Skeletal muscle tissue (tissue), 4 donors: ENCODE measurements around the gene JMJD4. TPM values are rescaled to one million over a fixed set of nuclear protein-coding genes. Genes with fewer than 3 reads are reported as not detected.

Experiments used
- H3K27ac ChIP-seq: one replicate; pipeline ENCODE4 v1.7.0; 2013; ENCODE audit warnings: mild to moderate bottlenecking, low read depth, low read length, inconsistent platforms
- H3K27me3 ChIP-seq, 3 donors: one replicate each; pipeline ENCODE4 v1.7.0; 2013; ENCODE audit warnings: low read length in 3 of 3; ENCODE audit not compliant: control insufficient read depth in 3 of 3, insufficient read depth in 3 of 3
- H3K36me3 ChIP-seq, 3 donors: one replicate each; pipeline ENCODE4 v1.7.0; 2013; ENCODE audit warnings: low read length in 3 of 3; ENCODE audit not compliant: control insufficient read depth in 3 of 3, insufficient read depth in 3 of 3
- H3K4me1 ChIP-seq, 3 donors: one replicate each; pipeline ENCODE4 v1.7.0; 2013; ENCODE audit warnings: low read length in 3 of 3, mild to moderate bottlenecking in 3 of 3; ENCODE audit not compliant: control insufficient read depth in 3 of 3, insufficient read depth in 3 of 3
- H3K4me3 ChIP-seq, 3 donors: one replicate each; pipeline ENCODE4 v1.7.0; 2013; ENCODE audit warnings: low read length in 3 of 3
- H3K9ac ChIP-seq, 3 donors: one replicate each; pipeline ENCODE4 v1.7.0; 2013; ENCODE audit warnings: low read length in 3 of 3, mild to moderate bottlenecking in 3 of 3, moderate library complexity in 2 of 3, low read depth in 1 of 3
- H3K9me3 ChIP-seq, 3 donors: one replicate each; pipeline ENCODE4 v1.7.0; 2013; ENCODE audit warnings: low read length in 3 of 3; ENCODE audit not compliant: control insufficient read depth in 3 of 3
- total RNA-seq: library from RNA; depleted of rRNA; stranded (reverse); fragments of >200 nt; gene quantifications from one replicate; pipeline ENCODE4 v1.2.3, GENCODE V29; 2014
- donor health status: Osteomylitis.

JMJD4 gene
- total RNA-seq, 1 donor from 2014 or later = 19.3 TPM

- Histone ChIP-seq H3K27ac (peak overlapping the region; percentile 75), H3K9ac (no peak overlapping the region), H3K27me3 (no peaks in the 10 kb centered on the region), H3K4me3 (no peak overlapping the region), H3K36me3 (peaks cover 4 to 13% (median 5%) of the 10 kb centered on the region in 3 donors), H3K9me3 (no peaks in the 10 kb centered on the region), H3K4me1 (peaks cover 68 to 89% (median 70%) of the 10 kb centered on the region in 3 donors)
Measured at GRCh38 chr1:227754958-227755357, 19.9 kb upstream of the JMJD4 start.

- peaks cover 63 to 90% (median 66%) of the 10 kb centered on the region in 3 donors for H3K4me1 ChIP-seq
- no peaks in the 10 kb centered on the region for H3K27me3 ChIP-seq
- H3K4me3 ChIP-seq = no peak overlapping the region
- H3K9me3 ChIP-seq = no peaks in the 10 kb centered on the region
- peak overlapping the region; percentile 75 for H3K27ac ChIP-seq
- peak overlapping the region in 1 of 3 donors; percentile 34 for H3K9ac ChIP-seq
- peaks cover 3 to 13% (median 5%) of the 10 kb centered on the region in 3 donors for H3K36me3 ChIP-seq
Measured at GRCh38 chr1:227753999-227754711, 19.1 kb upstream of the JMJD4 start.

- Histone ChIP-seq H3K27me3 (no peaks in the 10 kb centered on the region), H3K4me1 (peaks cover 31 to 69% (median 31%) of the 10 kb centered on the region in 3 donors), H3K9me3 (no peaks in the 10 kb centered on the region), H3K4me3 (no peak overlapping the region), H3K36me3 (peaks cover 13 to 20% (median 14%) of the 10 kb centered on the region in 3 donors), H3K27ac (peak overlapping the region; percentile 44), H3K9ac (peak overlapping the region in 1 of 3 donors; percentile 45)
Measured at GRCh38 chr1:227749916-227750710, 15.0 kb upstream of the JMJD4 start.

GRCh38 chr1:227749225-227749624 lies 14.1 kb upstream of the JMJD4 start:
- Histone ChIP-seq H3K36me3 (peaks cover 13 to 20% (median 14%) of the 10 kb centered on the region in 3 donors), H3K9me3 (no peaks in the 10 kb centered on the region), H3K4me3 (no peak overlapping the region), H3K27me3 (no peaks in the 10 kb centered on the region), H3K4me1 (peaks cover 22 to 66% (median 25%) of the 10 kb centered on the region in 3 donors), H3K27ac (no peak overlapping the region), H3K9ac (peak overlapping the region in 1 of 3 donors; percentile 41)

- no peak overlapping the region for H3K27ac ChIP-seq
- H3K4me1 ChIP-seq = peaks cover 17 to 61% (median 19%) of the 10 kb centered on the region in 3 donors
- H3K27me3 ChIP-seq = no peaks in the 10 kb centered on the region
- H3K9ac ChIP-seq = no peak overlapping the region
- peaks cover 13 to 20% (median 14%) of the 10 kb centered on the region in 3 donors for H3K36me3 ChIP-seq
- no peak overlapping the region for H3K4me3 ChIP-seq
- H3K9me3 ChIP-seq = no peaks in the 10 kb centered on the region
Measured at GRCh38 chr1:227748496-227749182, 13.5 kb upstream of the JMJD4 start.

GRCh38 chr1:227747948-227748495 lies 12.9 kb upstream of the JMJD4 start:
- H3K36me3 ChIP-seq = peaks cover 13 to 20% (median 14%) of the 10 kb centered on the region in 3 donors
- H3K4me1 ChIP-seq = peaks cover 10 to 60% (median 14%) of the 10 kb centered on the region in 3 donors
- no peaks in the 10 kb centered on the region for H3K27me3 ChIP-seq
- no peak overlapping the region for H3K27ac ChIP-seq
- H3K4me3 ChIP-seq = no peak overlapping the region
- no peak overlapping the region for H3K9ac ChIP-seq
- H3K9me3 ChIP-seq = no peaks in the 10 kb centered on the region

- peaks cover 10 to 54% (median 14%) of the 10 kb centered on the region in 3 donors for H3K4me1 ChIP-seq
- no peaks in the 10 kb centered on the region for H3K27me3 ChIP-seq
- H3K9me3 ChIP-seq = no peaks in the 10 kb centered on the region
- H3K36me3 ChIP-seq = peaks cover 13 to 20% (median 14%) of the 10 kb centered on the region in 3 donors
- no peak overlapping the region for H3K4me3 ChIP-seq
- H3K27ac ChIP-seq = no peak overlapping the region
- no peak overlapping the region for H3K9ac ChIP-seq
Measured at GRCh38 chr1:227747382-227747781, 12.3 kb upstream of the JMJD4 start.

- Histone ChIP-seq H3K36me3 (peaks cover 12 to 20% (median 13%) of the 10 kb centered on the region in 3 donors), H3K27me3 (no peaks in the 10 kb centered on the region), H3K27ac (no peak overlapping the region), H3K4me1 (peaks cover 10 to 53% (median 14%) of the 10 kb centered on the region in 3 donors), H3K9me3 (no peaks in the 10 kb centered on the region), H3K9ac (no peak overlapping the region), H3K4me3 (no peak overlapping the region)
Measured at GRCh38 chr1:227746676-227747075, 11.6 kb upstream of the JMJD4 start.

- Histone ChIP-seq H3K9ac (peak overlapping the region in 1 of 3 donors; percentile 24), H3K27ac (no peak overlapping the region), H3K4me3 (no peak overlapping the region), H3K36me3 (peaks cover 12 to 15% (median 13%) of the 10 kb centered on the region in 3 donors), H3K4me1 (peaks cover 10 to 52% (median 16%) of the 10 kb centered on the region in 3 donors), H3K9me3 (no peaks in the 10 kb centered on the region), H3K27me3 (no peaks in the 10 kb centered on the region)
Measured at GRCh38 chr1:227745568-227746265, 10.6 kb upstream of the JMJD4 start.
